SK-N-SH (cell line): Measurements from ENCODE around the gene AQP1. TPM values are rescaled to one million over a fixed set of nuclear protein-coding genes. Genes with fewer than 3 reads are reported as not detected.

Experiments
- CTCF ChIA-PET: fragments of 300-600, 350-600 bp; formaldehyde crosslinking; extraction: SDS; loops from one replicate; lab custom pipeline; 2021; lab: Yijun Ruan, JAX
- POLR2A ChIA-PET: fragments of 350-600 bp; sonication (Branson Sonifier 250); formaldehyde crosslinking; extraction: SDS; loops from one replicate; lab custom pipeline; 2020; ENCODE audit warnings: antibody characterized with exemption, inconsistent platforms; lab: Yijun Ruan, JAX
- DNase-seq: peaks from one replicate; pipeline ENCODE4 v3.0.0; 2012
- H2AFZ ChIP-seq: fragments of 200-600 bp; sonication (generic); 2 replicates; pipeline ENCODE4 v1.8.1; 2016; ENCODE audit warnings: antibody characterized with exemption, mild to moderate bottlenecking, low read depth
- H3F3A ChIP-seq: fragments of 200-600 bp; sonication (generic); replicated peaks from 2 replicates; pipeline ENCODE3; 2016; ENCODE audit warnings: antibody characterized with exemption, mild to moderate bottlenecking; ENCODE audit not compliant: insufficient read depth
- H3K27ac ChIP-seq, 2 experiments: fragments of 200-500 bp in 1 of 2; fragments of 200-600 bp in 1 of 2; sonication (Bioruptor generic) in 1 of 2; sonication (generic), shearing (Covaris generic) in 1 of 2; 2 replicates each; pipeline versions ENCODE4 v1.5.1 to v1.6.1; 2014 to 2016; ENCODE audit warnings: low read depth in 2 of 2, inconsistent platforms in 1 of 2, low read length in 1 of 2, mild to moderate bottlenecking in 1 of 2, mixed read lengths in 1 of 2
- H3K27me3 ChIP-seq: fragments of 200-600 bp; sonication (generic), shearing (Covaris generic); 2 replicates; pipeline ENCODE4 v1.6.1; 2016; ENCODE audit warnings: mixed run types; ENCODE audit not compliant: insufficient read depth
- H3K36me3 ChIP-seq, 2 experiments: fragments of 200-500 bp in 1 of 2; fragments of 200-600 bp in 1 of 2; sonication (Bioruptor generic) in 1 of 2; sonication (generic) in 1 of 2; replicated peaks in 1 of 2; 2 replicates each; pipeline versions ENCODE3 to v1.5.1; 2014 to 2016; ENCODE audit warnings: low read length in 1 of 2, mild to moderate bottlenecking in 1 of 2; ENCODE audit not compliant: insufficient read depth in 2 of 2, control insufficient read depth in 1 of 2
- H3K4me1 ChIP-seq, 2 experiments: fragments of 200-500 bp in 1 of 2; fragments of 200-600 bp in 1 of 2; sonication (Bioruptor generic) in 1 of 2; sonication (generic), shearing (Covaris generic) in 1 of 2; 2 replicates each; pipeline versions ENCODE4 v1.5.1 to v1.6.1; 2014 to 2016; ENCODE audit warnings: low read depth in 1 of 2, low read length in 1 of 2, mixed run types in 1 of 2; ENCODE audit not compliant: insufficient read depth in 2 of 2, control insufficient read depth in 1 of 2
- H3K4me2 ChIP-seq: fragments of 200-600 bp; sonication (generic), shearing (Covaris generic); 2 replicates; pipeline ENCODE4 v1.6.1; 2017; ENCODE audit warnings: mixed run types
- H3K4me3 ChIP-seq, 2 experiments: fragments of 200-500 bp in 1 of 2; fragments of 200-600 bp in 1 of 2; sonication (Bioruptor generic) in 1 of 2; sonication (generic), shearing (Covaris generic) in 1 of 2; 2 replicates each; pipeline versions ENCODE4 v1.5.1 to v1.8.1; 2014 to 2016; ENCODE audit warnings: low read depth in 2 of 2, inconsistent platforms in 1 of 2, low read length in 1 of 2, mild to moderate bottlenecking in 1 of 2, mixed read lengths in 1 of 2, moderate library complexity in 1 of 2
- H3K79me2 ChIP-seq: fragments of 200-600 bp; sonication (generic); 2 replicates; pipeline ENCODE4 v1.8.1; 2017; ENCODE audit warnings: mild to moderate bottlenecking; ENCODE audit not compliant: insufficient read depth
- H3K9ac ChIP-seq: fragments of 200-600 bp; sonication (generic); 2 replicates; pipeline ENCODE4 v1.6.1; 2017; ENCODE audit warnings: mixed run types
- H3K9me2 ChIP-seq: fragments of 200-600 bp; sonication (generic); 2 replicates; pipeline ENCODE4 v1.6.1; 2017; ENCODE audit warnings: mixed run types
- H3K9me3 ChIP-seq: fragments of 200-600 bp; sonication (generic); 2 replicates; pipeline ENCODE4 v1.6.1; 2017; ENCODE audit warnings: mixed run types, mild to moderate bottlenecking, moderate library complexity
- H4K20me1 ChIP-seq: fragments of 200-600 bp; sonication (generic); 2 replicates; pipeline ENCODE4 v1.6.1; 2017; ENCODE audit warnings: mild to moderate bottlenecking, mixed run types; ENCODE audit not compliant: insufficient read depth
- EP300 ChIP-seq, 2 experiments: IDR thresholded peaks; 2 replicates each; pipeline versions ENCODE4 v1.4.0 to v1.6.1; 2012; ENCODE audit warnings: borderline replicate concordance in 1 of 2, low read depth in 1 of 2, low read length in 1 of 2
- EZH2phosphoT487 ChIP-seq: fragments of 200-600 bp; sonication (generic); IDR thresholded peaks from 2 replicates; pipeline ENCODE4 v1.6.1; 2017; ENCODE audit warnings: low read depth, mixed run types, mild to moderate bottlenecking, antibody characterized with exemption, moderate library complexity, borderline replicate concordance
- GABPA ChIP-seq: IDR thresholded peaks from 2 replicates; pipeline ENCODE4 v1.4.0; 2012; ENCODE audit warnings: low read depth, mild to moderate bottlenecking
- GATA2 ChIP-seq: sonication (generic); formaldehyde crosslinking; IDR thresholded peaks from 2 replicates; pipeline ENCODE4 v1.5.0; 2020; ENCODE audit warnings: mild to moderate bottlenecking, missing genetic modification reagents
- MEF2A ChIP-seq: IDR thresholded peaks from 2 replicates; pipeline ENCODE4 v1.4.0; 2012; ENCODE audit warnings: low read depth, borderline replicate concordance
- RCOR1 ChIP-seq: fragments of 150-350 bp; IDR thresholded peaks from 2 replicates; pipeline ENCODE4 v1.6.1; 2017; ENCODE audit warnings: antibody characterized with exemption, low read length
- REST ChIP-seq: IDR thresholded peaks from 2 replicates; pipeline ENCODE4 v1.6.1; 2012; ENCODE audit warnings: mild to moderate bottlenecking, low read depth, low read length, moderate library complexity
- USF2 ChIP-seq: fragments of 150-350 bp; IDR thresholded peaks from 2 replicates; pipeline ENCODE4 v1.6.1; 2017; ENCODE audit warnings: antibody characterized with exemption, low read length, low read depth, borderline replicate concordance
- WGBS: methylation state at CpG from one replicate; pipeline ENCODE4 v1.1.6; 2017; ENCODE audit warnings: low lambda C conversion rate; 5-methylcytosine and 5-hydroxymethylcytosine counted together
- polyA plus RNA-seq, 3 experiments: library from polyadenylated mRNA; depleted of rRNA; stranded (reverse); fragments of >200 nt; gene quantifications; 2 replicates each; pipeline ENCODE4 v1.2.3, GENCODE V29; 2012
- TF ChIP-seq, protein P1 (sequence below): IDR thresholded peaks from 2 replicates; pipeline ENCODE4 v1.4.0; 2012; ENCODE audit warnings: low read depth, borderline replicate concordance
- TF ChIP-seq, protein P2 (sequence below): IDR thresholded peaks from 2 replicates; pipeline ENCODE4 v1.4.0; 2012; ENCODE audit warnings: low read depth
- TF ChIP-seq, protein P3 (sequence below): IDR thresholded peaks from 2 replicates; pipeline ENCODE4; 2012
- TF ChIP-seq, protein P4 (sequence below): fragments of 150-350 bp; IDR thresholded peaks from 2 replicates; pipeline ENCODE4 v1.6.1; 2016; ENCODE audit warnings: mild to moderate bottlenecking, low read depth, low read length

Gene AQP1
- polyA plus RNA-seq, 1 of the 3 experiments (the other 2 are of a cell fraction): 1.7 TPM

DNA sequence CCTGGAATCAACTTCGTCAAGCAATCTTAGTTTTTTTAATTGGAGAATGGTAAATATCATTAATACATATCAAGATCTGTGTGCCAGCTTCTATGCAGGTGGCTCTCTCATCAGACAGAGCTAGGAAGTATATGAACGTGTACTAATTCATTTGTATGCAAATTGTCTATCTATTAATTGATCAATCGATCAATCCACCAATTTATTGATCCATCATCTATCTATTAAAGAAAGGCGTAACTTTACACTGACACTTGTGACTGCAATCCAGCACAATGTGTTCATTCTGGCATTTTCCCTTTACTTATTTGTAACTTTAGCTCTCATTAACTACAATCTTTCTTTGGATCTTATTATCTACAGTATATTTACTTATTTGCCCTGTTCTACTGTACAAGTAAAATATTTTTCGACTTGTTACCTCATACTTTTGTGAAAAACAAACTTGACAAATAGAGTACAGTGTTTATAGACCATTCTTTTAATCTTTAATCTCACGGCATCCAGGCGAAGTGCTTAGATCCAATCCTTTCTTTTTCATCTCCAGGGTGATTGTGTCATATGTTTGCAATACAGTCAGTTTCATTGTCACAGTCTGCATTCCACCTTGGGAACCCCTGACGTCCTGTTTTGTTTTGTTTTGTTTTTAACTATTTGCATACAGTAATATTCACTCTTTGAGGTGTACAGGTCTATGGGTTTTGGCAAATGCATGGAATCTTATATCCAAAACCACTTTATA is 30.1 kb downstream of the AQP1 start:
- Histone ChIP-seq H2AFZ (no peak overlapping the region), H3K9me2 (no peaks in the 10 kb centered on the region), H3K4me1 (peaks cover 0 to 7% of the 10 kb centered on the region in 2 experiments; a peak in 1 of 4 replicates), H3K79me2 (no peaks in the 10 kb centered on the region), H3K4me2 (no peak overlapping the region), H3K9ac (no peak overlapping the region), H3K27me3 (no peaks in the 10 kb centered on the region; the same call in 1 of the 2 replicates), H3K9me3 (peaks cover 15% of the 10 kb centered on the region), H3K36me3 (no peaks in the 10 kb centered on the region), H3F3A (no peaks in the 10 kb centered on the region), H3K4me3 (no peak overlapping the region), H4K20me1 (no peaks in the 10 kb centered on the region), H3K27ac (no peak overlapping the region)
- DNase-seq: no peak
- ChIA-PET CTCF (interaction anchor here (0.8 to 1.8 kb wide), 6 partner anchors 28 to 193 kb away, joined by 3 to 7 read pairs (median 4); no protein-coding TSS in a partner anchor), POLR2A (no interaction called here)
- WGBS: 15% methylated on average over 8 of the region's 8 CpGs
- TF ChIP-seq RCOR1 (no peak), MEF2A (no peak), USF2 (no peak), GATA2 (CRISPR knock-in tag) (no peak), REST (no peak), EP300 (IDR thresholded peaks at IDR 0.05; ENCODE audit: borderline replicate concordance in 1 of 2, low read depth in 1 of 2, low read length in 1 of 2) (no peak), GABPA (no peak), EZH2phosphoT487 (no peak)
- TF ChIP-seq, protein P1, sequence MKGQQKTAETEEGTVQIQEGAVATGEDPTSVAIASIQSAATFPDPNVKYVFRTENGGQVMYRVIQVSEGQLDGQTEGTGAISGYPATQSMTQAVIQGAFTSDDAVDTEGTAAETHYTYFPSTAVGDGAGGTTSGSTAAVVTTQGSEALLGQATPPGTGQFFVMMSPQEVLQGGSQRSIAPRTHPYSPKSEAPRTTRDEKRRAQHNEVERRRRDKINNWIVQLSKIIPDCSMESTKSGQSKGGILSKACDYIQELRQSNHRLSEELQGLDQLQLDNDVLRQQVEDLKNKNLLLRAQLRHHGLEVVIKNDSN: no peak
- TF ChIP-seq, protein P2, sequence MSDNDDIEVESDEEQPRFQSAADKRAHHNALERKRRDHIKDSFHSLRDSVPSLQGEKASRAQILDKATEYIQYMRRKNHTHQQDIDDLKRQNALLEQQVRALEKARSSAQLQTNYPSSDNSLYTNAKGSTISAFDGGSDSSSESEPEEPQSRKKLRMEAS: no peak
- TF ChIP-seq, protein P3, sequence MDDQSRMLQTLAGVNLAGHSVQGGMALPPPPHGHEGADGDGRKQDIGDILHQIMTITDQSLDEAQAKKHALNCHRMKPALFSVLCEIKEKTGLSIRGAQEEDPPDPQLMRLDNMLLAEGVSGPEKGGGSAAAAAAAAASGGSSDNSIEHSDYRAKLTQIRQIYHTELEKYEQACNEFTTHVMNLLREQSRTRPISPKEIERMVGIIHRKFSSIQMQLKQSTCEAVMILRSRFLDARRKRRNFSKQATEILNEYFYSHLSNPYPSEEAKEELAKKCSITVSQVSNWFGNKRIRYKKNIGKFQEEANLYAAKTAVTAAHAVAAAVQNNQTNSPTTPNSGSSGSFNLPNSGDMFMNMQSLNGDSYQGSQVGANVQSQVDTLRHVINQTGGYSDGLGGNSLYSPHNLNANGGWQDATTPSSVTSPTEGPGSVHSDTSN: no peak
- TF ChIP-seq, protein P4, sequence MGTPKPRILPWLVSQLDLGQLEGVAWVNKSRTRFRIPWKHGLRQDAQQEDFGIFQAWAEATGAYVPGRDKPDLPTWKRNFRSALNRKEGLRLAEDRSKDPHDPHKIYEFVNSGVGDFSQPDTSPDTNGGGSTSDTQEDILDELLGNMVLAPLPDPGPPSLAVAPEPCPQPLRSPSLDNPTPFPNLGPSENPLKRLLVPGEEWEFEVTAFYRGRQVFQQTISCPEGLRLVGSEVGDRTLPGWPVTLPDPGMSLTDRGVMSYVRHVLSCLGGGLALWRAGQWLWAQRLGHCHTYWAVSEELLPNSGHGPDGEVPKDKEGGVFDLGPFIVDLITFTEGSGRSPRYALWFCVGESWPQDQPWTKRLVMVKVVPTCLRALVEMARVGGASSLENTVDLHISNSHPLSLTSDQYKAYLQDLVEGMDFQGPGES: no peak
